Hepatocyte (in vitro differentiated cells): ENCODE results near the gene TM7SF2. TPM values are rescaled to one million over a fixed set of nuclear protein-coding genes. Genes with fewer than 3 reads are reported as not detected.

Experiments used
- DNase-seq: peaks from one replicate; pipeline ENCODE4 v3.0.0-alpha.2; 2016; ENCODE audit warnings: low spot score
- H2AFZ ChIP-seq: fragments of 200-600 bp; sonication (generic); 2 replicates; pipeline ENCODE4 v1.6.0; 2016; ENCODE audit warnings: antibody characterized with exemption, mild to moderate bottlenecking
- H3K27ac ChIP-seq: fragments of 200-600 bp; sonication (generic); 2 replicates; pipeline ENCODE4 v1.5.1; 2016; ENCODE audit warnings: mild to moderate bottlenecking
- H3K27me3 ChIP-seq: fragments of 200-600 bp; sonication (generic); 2 replicates; pipeline ENCODE4 v1.6.1; 2016
- H3K36me3 ChIP-seq: fragments of 200-600 bp; sonication (generic); replicated peaks from 2 replicates; pipeline ENCODE4 v1.5.1; 2016; ENCODE audit warnings: low read depth; ENCODE audit not compliant: insufficient read depth
- H3K4me1 ChIP-seq: fragments of 200-600 bp; sonication (generic); 2 replicates; pipeline ENCODE4 v1.5.1; 2016; ENCODE audit warnings: mild to moderate bottlenecking, moderate library complexity; ENCODE audit not compliant: insufficient read depth
- H3K4me2 ChIP-seq: fragments of 200-600 bp; sonication (generic); 2 replicates; pipeline ENCODE4 v1.6.0; 2016
- H3K4me3 ChIP-seq: fragments of 200-600 bp; sonication (generic); 2 replicates; pipeline ENCODE4 v1.5.1; 2016; ENCODE audit warnings: mild to moderate bottlenecking
- H3K79me2 ChIP-seq: fragments of 200-600 bp; sonication (generic); 2 replicates; pipeline ENCODE4 v1.6.0; 2017; ENCODE audit warnings: mild to moderate bottlenecking
- H3K9me2 ChIP-seq: fragments of 200-600 bp; sonication (generic); replicated peaks from 2 replicates; pipeline ENCODE4 v1.6.0; 2017; ENCODE audit warnings: mild to moderate bottlenecking; ENCODE audit not compliant: insufficient read depth
- H3K9me3 ChIP-seq: fragments of 200-600 bp; sonication (generic); 2 replicates; pipeline ENCODE4 v1.5.1; 2016; ENCODE audit warnings: low read depth, mild to moderate bottlenecking
- H4K20me1 ChIP-seq: fragments of 200-600 bp; sonication (generic); 2 replicates; pipeline ENCODE4 v1.6.0; 2016; ENCODE audit warnings: mild to moderate bottlenecking; ENCODE audit not compliant: insufficient read depth, poor library complexity, severe bottlenecking
- EZH2 ChIP-seq: fragments of 200-600 bp; sonication (generic); IDR thresholded peaks from 2 replicates; pipeline ENCODE4 v1.6.1; 2016; ENCODE audit warnings: antibody characterized with exemption, mild to moderate bottlenecking, borderline replicate concordance
- EZH2phosphoT487 ChIP-seq: fragments of 200-600 bp; sonication (generic); IDR thresholded peaks from one replicate; pipeline ENCODE4 v1.6.1; 2018; ENCODE audit warnings: antibody characterized with exemption, mild to moderate bottlenecking, low read depth, moderate library complexity; ENCODE audit not compliant: unreplicated experiment, severe bottlenecking
- WGBS: methylation state at CpG from one replicate; pipeline ENCODE4 v1.1.6; 2016; ENCODE audit warnings: low lambda C conversion rate; ENCODE audit errors: missing lambda C conversion rate; 5-methylcytosine and 5-hydroxymethylcytosine counted together
- polyA plus RNA-seq: library from polyadenylated mRNA; unstranded; fragments of >200 nt; fragmentation: Nextera tagmentation; extraction: Ambion mirVana; gene quantifications from 2 replicates; pipeline ENCODE4 v1.2.1, GENCODE V29; 2016
- total RNA-seq: library from RNA; depleted of rRNA; stranded (reverse); fragments of >200 nt; gene quantifications from 2 replicates; pipeline ENCODE4 v1.2.3, GENCODE V29; 2014
- TF ChIP-seq, protein P1 (sequence below): fragments of 200-600 bp; sonication (generic); IDR thresholded peaks from 2 replicates; pipeline ENCODE4 v1.5.1; 2016; ENCODE audit warnings: antibody characterized with exemption, mild to moderate bottlenecking; ENCODE audit not compliant: poor library complexity

The TM7SF2 gene
- total and polyA plus RNA-seq, 2 experiments from 2014 or later = 133 to 209 TPM

DNA sequence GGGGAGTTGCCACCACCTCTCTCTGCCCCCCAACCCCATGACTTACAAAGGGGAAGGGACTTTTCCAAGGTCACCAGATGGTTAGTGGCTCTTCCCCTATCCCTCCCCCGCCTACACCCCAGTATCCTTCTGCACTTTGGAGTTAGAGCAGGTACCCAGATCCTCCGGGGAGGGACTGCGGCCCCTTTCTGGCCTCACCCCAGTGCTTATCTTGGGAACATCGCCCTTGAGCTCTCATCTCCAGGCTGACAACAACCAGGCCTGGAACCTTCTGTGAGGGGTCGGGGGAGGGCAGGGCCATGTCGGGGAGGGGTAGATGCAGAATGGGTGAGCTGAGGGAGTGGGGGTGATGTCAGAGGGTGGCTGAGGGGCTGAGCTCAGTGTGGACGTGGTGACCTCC is 45.8 kb upstream of the TM7SF2 start:
- Histone ChIP-seq H3K9me3 (no peaks in the 10 kb centered on the region), H3K9me2 (no peaks in the 10 kb centered on the region), H4K20me1 (no peaks in the 10 kb centered on the region), H3K4me3 (no peak overlapping the region), H3K27ac (no peak overlapping the region), H3K36me3 (no peaks in the 10 kb centered on the region), H3K27me3 (no peaks in the 10 kb centered on the region), H3K79me2 (no peaks in the 10 kb centered on the region), H2AFZ (no peak overlapping the region), H3K4me2 (no peak overlapping the region), H3K4me1 (no peaks in the 10 kb centered on the region)
- DNase-seq = no peak
- WGBS = 44% methylated on average over 5 of the region's 7 CpGs
- no peak for TF ChIP-seq EZH2
- no peak for TF ChIP-seq EZH2phosphoT487
- TF ChIP-seq, protein P1, sequence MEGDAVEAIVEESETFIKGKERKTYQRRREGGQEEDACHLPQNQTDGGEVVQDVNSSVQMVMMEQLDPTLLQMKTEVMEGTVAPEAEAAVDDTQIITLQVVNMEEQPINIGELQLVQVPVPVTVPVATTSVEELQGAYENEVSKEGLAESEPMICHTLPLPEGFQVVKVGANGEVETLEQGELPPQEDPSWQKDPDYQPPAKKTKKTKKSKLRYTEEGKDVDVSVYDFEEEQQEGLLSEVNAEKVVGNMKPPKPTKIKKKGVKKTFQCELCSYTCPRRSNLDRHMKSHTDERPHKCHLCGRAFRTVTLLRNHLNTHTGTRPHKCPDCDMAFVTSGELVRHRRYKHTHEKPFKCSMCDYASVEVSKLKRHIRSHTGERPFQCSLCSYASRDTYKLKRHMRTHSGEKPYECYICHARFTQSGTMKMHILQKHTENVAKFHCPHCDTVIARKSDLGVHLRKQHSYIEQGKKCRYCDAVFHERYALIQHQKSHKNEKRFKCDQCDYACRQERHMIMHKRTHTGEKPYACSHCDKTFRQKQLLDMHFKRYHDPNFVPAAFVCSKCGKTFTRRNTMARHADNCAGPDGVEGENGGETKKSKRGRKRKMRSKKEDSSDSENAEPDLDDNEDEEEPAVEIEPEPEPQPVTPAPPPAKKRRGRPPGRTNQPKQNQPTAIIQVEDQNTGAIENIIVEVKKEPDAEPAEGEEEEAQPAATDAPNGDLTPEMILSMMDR = no peak

DNA sequence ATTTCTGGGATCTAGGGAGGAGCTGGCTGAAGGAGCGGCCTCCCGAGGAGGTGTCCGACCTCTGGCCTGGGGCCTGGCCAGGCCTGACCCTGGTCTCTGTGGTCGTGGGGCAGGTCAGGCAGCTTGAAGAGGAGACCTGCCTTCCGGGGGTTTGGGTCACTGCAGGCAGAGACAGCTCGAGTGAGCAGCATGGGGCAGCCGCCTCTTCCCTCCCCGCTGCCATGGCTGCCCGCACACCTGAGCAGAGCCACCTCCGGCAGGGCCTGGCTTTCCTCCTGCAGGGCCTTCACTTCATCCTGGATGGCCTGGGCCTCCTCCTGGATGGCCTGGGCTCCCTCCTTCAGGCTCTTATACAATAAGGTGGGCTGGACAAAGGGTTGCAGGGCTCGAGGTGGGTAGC is 45.4 kb upstream of the TM7SF2 start:
- WGBS = 73% methylated on average over 11 of the region's 11 CpGs
- no peaks in the 10 kb centered on the region for H4K20me1 ChIP-seq

GRCh38 chr11:65066805-65067291 is 44.8 kb upstream of the TM7SF2 start:
- no peak overlapping the region for H3K4me3 ChIP-seq
- H4K20me1 ChIP-seq = no peaks in the 10 kb centered on the region
- H3K27me3 ChIP-seq = no peaks in the 10 kb centered on the region
- no peaks in the 10 kb centered on the region for H3K79me2 ChIP-seq
- no peak overlapping the region for H3K4me2 ChIP-seq
- DNase-seq = no peak
- no peaks in the 10 kb centered on the region for H3K9me3 ChIP-seq
- TF ChIP-seq, protein P1 = no peak
- TF ChIP-seq EZH2phosphoT487 (no peak), EZH2 (no peak)
- no peak overlapping the region for H3K27ac ChIP-seq
- no peaks in the 10 kb centered on the region for H3K9me2 ChIP-seq
- WGBS = 65% methylated on average over 4 of the region's 4 CpGs
- H2AFZ ChIP-seq = no peak overlapping the region
- H3K36me3 ChIP-seq = no peaks in the 10 kb centered on the region
- H3K4me1 ChIP-seq = no peaks in the 10 kb centered on the region

More for the DNA sequence above, 45.4 kb upstream of the TM7SF2 start:
- H3K9me3 ChIP-seq = no peaks in the 10 kb centered on the region
- H3K27me3 ChIP-seq = no peaks in the 10 kb centered on the region
- no peak overlapping the region for H3K4me2 ChIP-seq
- no peak overlapping the region for H3K4me3 ChIP-seq
- TF ChIP-seq, protein P1 = no peak
- H3K4me1 ChIP-seq = no peaks in the 10 kb centered on the region
- no peak overlapping the region for H3K27ac ChIP-seq
- H3K79me2 ChIP-seq = no peaks in the 10 kb centered on the region
- DNase-seq = no peak
- no peak overlapping the region for H2AFZ ChIP-seq
- H3K36me3 ChIP-seq = no peaks in the 10 kb centered on the region
- no peaks in the 10 kb centered on the region for H3K9me2 ChIP-seq

GRCh38 chr11:65067446-65067845 is 44.2 kb upstream of the TM7SF2 start:
- no peaks in the 10 kb centered on the region for H3K4me1 ChIP-seq
- H3K4me2 ChIP-seq = no peak overlapping the region
- H3K9me3 ChIP-seq = no peaks in the 10 kb centered on the region
- DNase-seq = no peak
- no peaks in the 10 kb centered on the region for H3K36me3 ChIP-seq
- H3K27ac ChIP-seq = no peak overlapping the region
- no peaks in the 10 kb centered on the region for H3K79me2 ChIP-seq
- H3K27me3 ChIP-seq = no peaks in the 10 kb centered on the region
- no peak overlapping the region for H3K4me3 ChIP-seq
- H4K20me1 ChIP-seq = no peaks in the 10 kb centered on the region
- TF ChIP-seq, protein P1 = no peak
- TF ChIP-seq EZH2phosphoT487 = no peak
- TF ChIP-seq EZH2 = no peak
- H2AFZ ChIP-seq = no peak overlapping the region
- H3K9me2 ChIP-seq = no peaks in the 10 kb centered on the region
- 84% methylated on average over 10 of the region's 10 CpGs for WGBS
